ENCODE measurements around the gene CFAP300. TPM values are rescaled to one million over a fixed set of nuclear protein-coding genes. Genes with fewer than 3 reads are reported as not detected.

CFAP300 gene
- total RNA-seq, 1 experiment from 2014 or later: not detected

DNA sequence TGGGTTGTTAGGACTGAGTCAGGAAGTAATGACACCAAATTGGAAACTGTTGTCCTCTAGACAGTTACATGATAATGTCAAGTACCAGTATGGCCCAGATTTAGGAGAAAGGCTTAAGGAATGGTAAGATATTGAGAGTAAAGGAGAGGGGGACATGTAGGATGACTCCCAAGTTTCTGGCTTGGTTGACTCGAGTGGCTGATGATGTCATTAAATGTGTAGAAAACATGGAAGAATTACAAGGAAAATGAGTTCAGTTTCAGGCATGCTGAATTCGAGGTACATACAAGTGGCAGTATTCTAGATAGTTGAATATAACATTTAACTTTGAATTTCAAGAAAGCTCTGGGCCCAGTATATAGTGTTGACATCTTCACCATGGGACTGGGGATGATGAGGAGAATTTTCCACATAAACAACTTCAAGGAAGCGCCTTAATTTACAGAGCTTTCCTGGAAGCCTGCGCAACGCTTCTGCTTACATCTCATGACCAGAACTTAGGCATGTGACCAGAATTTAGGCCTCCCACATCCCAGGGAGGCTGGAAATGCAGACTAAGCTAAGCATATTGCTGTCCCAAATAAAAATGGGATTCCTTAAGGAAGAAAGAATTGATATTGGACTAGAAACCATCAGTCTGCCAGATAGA is 3.8 kb downstream of the CFAP300 start:
- Histone ChIP-seq H3K27ac (no peak overlapping the region), H3K27me3 (no peaks in the 10 kb centered on the region), H3K4me3 (no peak overlapping the region), H3K9me3 (replicated peaks) (no peaks in the 10 kb centered on the region), H3K4me1 (no peaks in the 10 kb centered on the region), H3K36me3 (no peaks in the 10 kb centered on the region)
- no peak for DNase-seq

DNA sequence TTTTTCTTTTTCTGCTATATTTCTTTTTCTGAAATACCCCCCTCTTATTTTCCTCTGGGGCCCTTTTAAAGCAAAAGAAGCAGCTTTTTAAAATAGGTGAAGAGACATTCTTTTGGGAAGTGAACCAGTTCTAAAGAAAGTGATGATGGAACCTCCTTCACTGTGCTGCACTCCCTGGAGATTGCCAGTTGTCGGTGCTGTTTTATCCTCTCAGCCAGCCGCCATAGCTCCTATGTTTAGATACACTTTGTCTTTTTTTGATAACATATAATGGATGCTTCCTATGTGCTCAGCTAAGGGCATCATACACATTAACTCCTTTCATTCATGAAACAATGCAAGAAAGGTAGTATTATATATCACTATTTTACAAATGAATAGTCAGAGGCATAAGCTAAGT is 14.0 kb downstream of the CFAP300 start:
- H3K4me1 ChIP-seq: no peaks in the 10 kb centered on the region
- no peaks in the 10 kb centered on the region for H3K36me3 ChIP-seq
- H3K27me3 ChIP-seq: no peaks in the 10 kb centered on the region
- no peak for DNase-seq
- no peak overlapping the region for H3K4me3 ChIP-seq
- H3K27ac ChIP-seq: no peak overlapping the region
- H3K9me3 ChIP-seq (replicated peaks): no peaks in the 10 kb centered on the region

GRCh38 chr11:102062106-102062505 is 14.9 kb downstream of the CFAP300 start:
- Histone ChIP-seq H3K4me3 (no peak overlapping the region), H3K27ac (no peak overlapping the region), H3K4me1 (no peaks in the 10 kb centered on the region), H3K27me3 (no peaks in the 10 kb centered on the region), H3K36me3 (no peaks in the 10 kb centered on the region), H3K9me3 (replicated peaks) (no peaks in the 10 kb centered on the region)
- no peak for DNase-seq

DNA sequence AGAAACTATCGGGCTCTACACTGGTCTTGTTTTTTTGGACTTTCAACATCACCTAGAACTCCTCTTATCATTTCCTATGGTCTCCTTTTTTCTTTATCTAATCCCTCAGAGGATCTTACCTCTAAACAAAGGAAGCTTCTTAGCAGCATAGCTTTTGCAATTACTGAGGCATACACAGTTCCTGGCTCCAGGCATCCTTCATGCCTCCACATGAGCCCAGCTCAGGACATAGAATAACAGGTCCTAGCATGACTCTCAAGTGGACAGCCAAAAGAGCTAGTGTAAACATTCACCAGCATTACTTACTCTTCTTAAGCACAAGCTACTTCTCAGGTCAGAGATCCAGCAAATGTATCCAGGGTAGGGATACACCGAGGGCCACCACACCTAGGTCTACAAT is 17.1 kb downstream of the CFAP300 start:
- Histone ChIP-seq H3K4me3 (no peak overlapping the region), H3K9me3 (replicated peaks) (no peaks in the 10 kb centered on the region), H3K4me1 (no peaks in the 10 kb centered on the region), H3K27ac (no peak overlapping the region), H3K27me3 (no peaks in the 10 kb centered on the region), H3K36me3 (no peaks in the 10 kb centered on the region)
- no peak for DNase-seq

DNA sequence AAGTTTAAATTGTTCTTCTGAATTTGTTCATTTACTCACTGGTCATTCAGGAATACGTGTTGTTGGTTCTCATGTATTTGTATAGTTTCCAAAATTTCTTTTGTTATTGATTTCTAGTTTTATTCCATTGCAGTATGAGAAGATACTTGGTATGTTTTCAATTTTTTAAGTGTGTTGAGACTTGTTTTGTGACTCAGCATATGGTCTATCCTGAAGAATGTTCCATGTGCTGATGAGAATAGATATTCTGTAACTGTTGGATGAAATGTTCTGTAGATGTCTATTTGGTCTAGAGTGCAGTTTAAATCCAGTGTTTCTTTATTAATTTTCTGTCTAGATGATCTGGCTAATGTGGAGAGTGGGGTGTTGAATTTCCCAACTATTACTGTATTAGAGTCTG is 23.5 kb downstream of the CFAP300 start:
- no peaks in the 10 kb centered on the region for H3K27me3 ChIP-seq
- H3K4me1 ChIP-seq: no peaks in the 10 kb centered on the region
- no peak overlapping the region for H3K27ac ChIP-seq
- H3K36me3 ChIP-seq: no peaks in the 10 kb centered on the region
- no peak for DNase-seq
- no peak overlapping the region for H3K4me3 ChIP-seq
- no peaks in the 10 kb centered on the region for H3K9me3 ChIP-seq (replicated peaks)

DNA sequence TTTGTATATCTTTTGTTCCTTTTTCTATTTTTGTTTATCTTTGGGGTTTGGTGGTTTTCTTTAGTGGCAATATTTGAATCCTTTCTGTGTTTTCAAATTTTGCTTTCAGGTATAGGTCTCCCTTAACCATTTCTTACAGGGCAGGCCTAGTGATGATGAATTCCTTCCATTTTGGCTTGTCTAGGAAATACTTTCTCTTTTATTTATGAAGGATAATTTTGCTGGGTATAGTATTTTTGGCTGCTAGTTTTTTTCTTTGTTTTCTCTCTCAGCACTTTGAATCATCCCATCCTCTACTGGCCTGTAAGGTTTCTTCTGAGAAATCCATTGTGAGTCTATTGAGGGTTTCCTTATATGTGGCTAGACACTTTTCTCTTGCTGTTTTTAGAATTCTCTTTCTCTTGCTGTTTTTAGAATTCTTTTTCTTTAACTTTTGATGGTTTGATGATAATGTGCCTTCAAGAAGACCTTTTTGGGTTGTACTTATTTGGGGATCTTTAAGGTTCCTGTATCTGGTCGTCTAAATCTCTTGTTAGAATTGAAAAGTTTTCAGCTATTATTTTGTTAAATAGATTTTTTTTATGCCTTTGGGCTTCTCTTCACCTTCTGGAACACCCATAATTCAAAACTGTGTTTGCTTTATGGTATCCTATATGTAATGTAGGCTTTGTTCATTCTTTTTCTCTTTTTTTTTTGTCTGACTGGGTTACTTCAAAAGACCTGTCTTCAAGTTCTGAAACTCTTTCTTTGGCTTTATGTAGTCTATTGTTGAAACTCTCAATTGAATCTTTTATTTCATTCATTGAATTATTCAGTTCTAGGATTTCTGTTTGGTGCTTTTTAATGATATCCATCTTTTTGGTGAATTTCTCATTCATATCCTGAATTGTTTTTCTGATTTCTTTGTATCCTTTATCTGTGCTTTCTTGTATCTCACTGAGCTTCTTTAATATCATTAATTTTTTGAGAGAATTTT is 24.5 kb downstream of the CFAP300 start:
- Histone ChIP-seq H3K9me3 (replicated peaks) (no peaks in the 10 kb centered on the region), H3K36me3 (no peaks in the 10 kb centered on the region), H3K27me3 (no peaks in the 10 kb centered on the region), H3K4me1 (no peaks in the 10 kb centered on the region), H3K4me3 (no peak overlapping the region), H3K27ac (no peak overlapping the region)
- DNase-seq: no peak

DNA sequence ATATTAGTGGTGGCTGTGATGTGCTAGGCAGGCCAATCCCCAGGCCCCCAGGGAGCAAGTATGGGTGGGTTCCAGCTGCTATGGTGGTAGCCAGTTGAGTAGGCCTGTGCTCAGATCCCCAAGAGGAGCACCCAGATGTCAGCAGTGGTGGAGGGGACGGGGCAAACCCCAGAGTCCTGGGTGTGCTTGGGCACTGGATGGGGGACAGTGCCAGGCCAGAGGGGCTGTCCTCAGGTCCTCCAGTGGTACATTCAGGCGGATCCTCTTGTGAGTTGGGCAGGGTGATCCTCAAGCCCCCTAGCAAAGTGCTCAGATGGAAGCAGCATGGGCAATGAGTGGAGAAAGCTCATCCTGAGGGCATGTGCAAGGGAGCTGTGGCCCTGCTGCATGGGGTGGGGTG is 26.0 kb downstream of the CFAP300 start:
- no peaks in the 10 kb centered on the region for H3K27me3 ChIP-seq
- H3K9me3 ChIP-seq (replicated peaks): no peaks in the 10 kb centered on the region
- H3K4me1 ChIP-seq: no peaks in the 10 kb centered on the region
- H3K36me3 ChIP-seq: no peaks in the 10 kb centered on the region
- no peak for DNase-seq
- H3K27ac ChIP-seq: no peak overlapping the region
- H3K4me3 ChIP-seq: no peak overlapping the region

DNA sequence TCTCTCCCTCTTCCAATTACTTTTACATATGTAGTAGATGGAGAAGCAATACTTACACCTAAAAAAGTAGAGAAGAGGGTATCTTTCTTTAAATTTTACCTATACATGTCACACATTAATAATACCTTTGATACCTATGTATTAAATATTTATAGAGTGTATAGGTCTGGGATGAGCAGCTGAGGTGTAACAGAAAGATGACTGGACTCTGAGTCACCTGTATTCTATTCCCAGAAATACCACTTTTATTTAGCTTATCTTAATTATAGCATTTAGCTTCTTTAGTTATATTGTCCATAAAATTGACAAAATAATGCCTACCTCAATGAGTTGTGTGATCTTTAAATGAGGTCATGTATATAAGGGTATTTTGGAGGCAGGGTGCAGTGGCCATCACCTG is 32.4 kb downstream of the CFAP300 start:
- DNase-seq: no peak
- Histone ChIP-seq H3K9me3 (replicated peaks) (no peaks in the 10 kb centered on the region), H3K27ac (no peak overlapping the region), H3K36me3 (no peaks in the 10 kb centered on the region), H3K4me1 (no peaks in the 10 kb centered on the region), H3K27me3 (no peaks in the 10 kb centered on the region), H3K4me3 (no peak overlapping the region)

- Histone ChIP-seq H3K27ac (no peak overlapping the region), H3K4me1 (no peaks in the 10 kb centered on the region), H3K4me3 (no peak overlapping the region), H3K9me3 (replicated peaks) (no peaks in the 10 kb centered on the region), H3K27me3 (no peaks in the 10 kb centered on the region), H3K36me3 (no peaks in the 10 kb centered on the region)
- no peak for DNase-seq
Observed at GRCh38 chr11:102081313-102081712, 34.1 kb downstream of the CFAP300 start.

- Histone ChIP-seq H3K27me3 (no peaks in the 10 kb centered on the region), H3K9me3 (replicated peaks) (no peaks in the 10 kb centered on the region), H3K27ac (no peak overlapping the region), H3K36me3 (no peaks in the 10 kb centered on the region), H3K4me1 (no peaks in the 10 kb centered on the region), H3K4me3 (no peak overlapping the region)
- DNase-seq: no peak
Observed at GRCh38 chr11:102085864-102086551, 38.8 kb downstream of the CFAP300 start.

DNA sequence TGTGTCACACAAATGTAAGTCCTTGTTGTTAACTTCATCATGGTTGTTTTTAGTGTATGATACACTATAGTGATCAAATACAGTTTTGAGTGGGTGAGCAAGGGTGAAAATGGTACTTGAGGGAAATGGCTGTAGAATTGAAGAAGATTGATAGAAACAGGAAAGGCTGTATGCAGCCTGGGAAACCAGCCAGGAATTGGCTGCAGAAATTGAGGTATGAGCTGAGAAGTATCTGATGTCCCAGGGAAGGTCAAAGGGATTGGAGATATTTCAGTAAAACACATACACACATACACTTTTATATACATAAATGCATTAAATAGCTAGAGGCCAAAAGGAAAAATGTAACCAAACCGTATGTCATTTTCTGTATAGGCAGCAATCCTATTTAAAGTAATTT is 49.9 kb downstream of the CFAP300 start:
- Histone ChIP-seq H3K9me3 (replicated peaks) (no peaks in the 10 kb centered on the region), H3K36me3 (no peaks in the 10 kb centered on the region), H3K27ac (no peak overlapping the region), H3K27me3 (no peaks in the 10 kb centered on the region), H3K4me1 (no peaks in the 10 kb centered on the region), H3K4me3 (no peak overlapping the region)
- no peak for DNase-seq

DNA sequence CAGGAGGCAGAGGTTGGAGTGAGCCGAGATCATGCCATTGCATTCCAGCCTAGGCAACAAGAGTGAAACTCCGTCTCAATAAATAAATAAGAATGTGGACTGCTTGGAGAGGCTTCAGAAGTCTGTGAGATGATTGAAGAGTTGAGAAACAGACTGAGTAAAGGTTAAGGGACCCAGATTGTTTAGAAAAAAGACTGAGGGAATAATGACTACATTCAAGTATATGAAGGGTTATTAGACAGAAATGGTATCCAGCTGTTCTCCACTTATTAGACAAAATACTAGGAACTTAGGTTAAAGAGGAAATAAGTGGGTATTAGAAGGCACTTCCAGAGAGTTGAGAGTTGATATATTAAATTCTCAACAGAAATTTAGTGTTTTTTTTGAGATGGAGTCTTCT is 52.5 kb downstream of the CFAP300 start:
- no peak overlapping the region for H3K4me3 ChIP-seq
- H3K9me3 ChIP-seq (replicated peaks): no peaks in the 10 kb centered on the region
- no peaks in the 10 kb centered on the region for H3K27me3 ChIP-seq
- H3K36me3 ChIP-seq: no peaks in the 10 kb centered on the region
- H3K27ac ChIP-seq: no peak overlapping the region
- DNase-seq: no peak
- H3K4me1 ChIP-seq: no peaks in the 10 kb centered on the region

DNA sequence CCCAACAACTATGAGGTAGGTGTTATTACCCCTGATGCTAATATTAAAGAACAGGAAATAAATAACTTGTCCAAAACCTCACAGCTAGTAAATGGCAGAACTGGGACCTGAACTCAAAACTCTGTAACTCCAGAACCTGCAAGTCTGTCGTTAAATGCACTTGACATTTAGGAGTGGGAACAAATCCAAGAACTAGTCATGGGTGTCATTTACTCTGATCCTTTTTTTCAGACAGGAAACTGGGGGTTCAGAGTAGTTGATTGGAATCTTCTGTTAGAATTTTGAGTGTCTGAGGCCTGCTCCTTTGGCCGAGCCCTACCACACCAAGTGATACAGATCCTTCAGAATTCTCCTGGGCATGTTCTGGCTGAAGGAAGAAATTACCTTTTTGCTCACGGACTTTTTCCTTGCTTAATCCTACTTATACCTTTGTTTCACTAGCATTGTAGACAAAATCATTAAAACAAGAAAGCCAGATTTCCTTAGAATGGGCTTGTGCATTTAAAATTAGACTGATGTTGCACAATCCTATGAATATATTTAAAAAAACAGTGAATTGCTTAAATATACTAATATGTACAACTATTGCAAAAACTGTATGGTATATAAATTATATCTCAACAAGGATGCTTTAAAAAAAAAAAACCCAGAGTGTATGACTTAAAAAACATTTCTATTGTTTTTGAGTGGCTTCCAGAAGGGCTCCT is 61.6 kb downstream of the CFAP300 start:
- no peak for DNase-seq
- Histone ChIP-seq H3K4me1 (peaks cover 3% of the 10 kb centered on the region), H3K27ac (no peak overlapping the region), H3K36me3 (no peaks in the 10 kb centered on the region), H3K4me3 (no peak overlapping the region), H3K27me3 (no peaks in the 10 kb centered on the region), H3K9me3 (replicated peaks) (no peaks in the 10 kb centered on the region)

- Histone ChIP-seq H3K4me3 (peak within 1 kb of the TSS; percentile 76), H3K9me3 (replicated peaks) (no peaks in the 10 kb centered on the region), H3K27me3 (no peaks in the 10 kb centered on the region), H3K36me3 (peaks cover 9% of the 10 kb centered on the region), H3K4me1 (peaks cover 3% of the 10 kb centered on the region), H3K27ac (peak within 1 kb of the TSS; percentile 92)
- DNase-seq: peak; percentile 82 to 83
Observed at GRCh38 chr11:102109896-102110760, 62.9 kb downstream of the CFAP300 start, which contains the start of gene YAP1. Gene YAP1, plus strand, starts transcription at chr11:102110447. Its CDS starts 402 bp downstream, at chr11:102110849.
